IPS DF 4.7 (cell line): ENCODE results near the gene C5orf22.
"Not testable (repeated sequence)": the region's sequence is repeated elsewhere in the genome, so short reads cannot be mapped to it uniquely, and the experiment has no call there.

Source experiments
- DNase-seq: peaks from one replicate; pipeline ENCODE4 v3.0.0-alpha.2; 2013; ENCODE audit warnings: low spot score; ENCODE audit errors: extremely low read depth

Gene C5orf22

DNA sequence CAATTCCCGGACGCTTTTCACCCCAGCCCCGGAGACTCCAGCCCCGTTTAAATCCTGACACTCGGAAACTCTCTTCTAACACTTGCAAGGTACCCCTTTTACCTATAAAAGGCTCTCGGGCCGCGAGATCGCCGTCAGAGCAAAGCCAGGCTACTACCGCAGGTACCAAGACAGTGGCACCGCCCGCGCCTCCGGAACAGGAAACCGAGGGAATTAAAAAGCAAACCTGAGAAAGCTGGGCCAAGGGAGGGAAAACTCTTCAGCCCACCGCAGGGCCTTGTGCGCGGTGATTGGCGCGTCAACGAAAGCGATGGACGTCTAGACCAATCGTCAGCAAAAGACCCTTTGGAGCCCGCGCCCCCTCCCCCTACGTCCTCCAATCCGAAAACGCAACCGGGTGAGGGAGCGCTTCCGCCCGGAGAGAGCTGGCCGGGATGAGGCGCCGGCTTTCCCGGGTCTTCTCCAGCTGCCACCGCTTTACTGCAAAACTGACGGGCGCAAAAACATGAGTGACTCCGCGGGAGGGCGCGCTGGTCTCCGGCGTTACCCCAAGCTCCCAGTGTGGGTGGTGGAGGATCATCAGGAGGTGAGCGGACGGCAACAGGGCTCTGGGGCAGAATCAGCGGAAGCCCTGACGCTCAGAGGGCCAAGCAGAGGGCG lies at the start of gene C5orf22, which contains the start of gene DROSHA:
C5orf22 (plus strand) TSS at position 414 of the 660 bp plus-strand sequence; CDS start at position 506, 92 bp downstream.
DROSHA (minus strand) TSS at position 206 of the 660 bp plus-strand sequence. CDS start 3,034 bp downstream, outside the sequence.
- DNase-seq: peak; percentile 84

DNA sequence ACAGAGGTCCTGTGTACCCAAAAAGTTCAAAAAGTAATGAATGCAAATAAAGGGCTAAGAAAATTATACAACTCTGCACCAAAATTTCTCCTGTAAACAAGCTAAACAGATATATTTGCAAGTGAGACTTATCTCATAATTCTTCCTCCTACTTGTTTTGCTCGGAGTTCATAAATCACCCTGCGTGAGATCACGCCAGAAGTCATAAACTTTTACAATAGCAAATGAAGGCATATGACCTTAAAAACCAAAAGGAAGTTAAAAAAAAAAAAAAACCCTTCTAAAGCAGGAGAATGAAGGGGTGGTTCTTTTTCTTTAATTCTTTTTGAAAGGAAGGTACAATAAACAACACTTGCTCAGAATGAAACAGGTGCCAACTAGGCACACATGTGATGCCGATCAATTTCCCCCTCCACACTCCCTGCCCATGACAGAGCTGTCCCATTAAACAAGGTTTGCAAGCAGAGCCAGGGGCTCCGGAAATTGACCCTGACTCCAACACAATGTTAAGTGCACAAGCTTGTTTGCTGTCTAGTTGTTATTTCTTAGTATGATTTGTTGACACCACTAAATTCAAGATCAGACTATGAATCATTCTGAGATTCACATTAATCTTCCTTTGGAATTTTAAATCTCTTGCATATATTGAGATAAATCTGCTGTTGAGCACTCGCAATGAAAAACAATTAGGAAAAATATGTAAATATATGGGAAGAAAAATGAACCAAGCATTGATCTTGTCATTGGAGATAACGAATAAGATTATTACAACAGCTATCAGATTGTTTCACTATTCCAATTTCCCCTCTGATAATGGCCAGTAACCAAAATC lies 46.5 kb upstream of the C5orf22 start:
- DNase-seq: no peak

DNA sequence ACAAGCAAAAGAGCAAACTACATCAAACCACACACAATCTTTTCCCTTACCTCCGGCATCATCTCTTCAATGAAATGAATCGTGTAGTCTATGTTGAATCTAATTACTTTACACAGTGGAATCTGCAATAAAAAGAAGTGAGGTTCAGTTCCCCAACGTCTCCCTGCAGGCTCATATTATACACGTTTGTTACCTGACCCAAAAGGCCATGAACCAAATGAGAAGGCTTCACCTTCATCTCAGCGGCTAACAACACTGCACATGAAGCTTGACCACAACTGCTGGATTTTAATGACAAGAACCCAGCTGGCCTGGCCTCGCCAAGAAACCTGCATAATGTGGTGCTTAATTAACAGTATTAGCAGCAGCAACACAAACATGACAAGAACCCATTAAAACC lies 45.7 kb upstream of the C5orf22 start:
- DNase-seq: no peak

- DNase-seq: no peak
These were observed 44.6 kb upstream of the C5orf22 start for GRCh38 chr5:31487506-31487905.

GRCh38 chr5:31492869-31493268 lies 39.2 kb upstream of the C5orf22 start:
- peak; percentile 25 for DNase-seq

DNA sequence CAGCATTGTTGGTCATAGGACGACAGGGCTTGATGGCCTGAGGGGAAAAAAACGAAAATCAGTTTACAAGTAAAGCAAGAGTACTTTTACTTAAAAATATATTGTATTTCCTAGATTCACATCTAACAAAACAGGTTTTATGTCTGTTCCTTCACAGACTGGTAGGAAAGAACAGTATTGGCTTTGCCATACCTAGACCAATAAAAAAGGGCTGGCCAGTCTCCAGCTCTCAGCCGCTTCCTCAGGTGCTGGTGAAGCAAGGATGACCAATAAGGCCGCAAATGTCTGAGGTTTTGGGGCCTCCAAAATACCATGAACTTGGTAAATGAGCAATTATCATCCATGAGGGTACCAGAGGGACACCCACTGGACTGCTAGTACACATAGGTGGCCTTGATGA lies 36.8 kb upstream of the C5orf22 start:
- DNase-seq: no peak

DNA sequence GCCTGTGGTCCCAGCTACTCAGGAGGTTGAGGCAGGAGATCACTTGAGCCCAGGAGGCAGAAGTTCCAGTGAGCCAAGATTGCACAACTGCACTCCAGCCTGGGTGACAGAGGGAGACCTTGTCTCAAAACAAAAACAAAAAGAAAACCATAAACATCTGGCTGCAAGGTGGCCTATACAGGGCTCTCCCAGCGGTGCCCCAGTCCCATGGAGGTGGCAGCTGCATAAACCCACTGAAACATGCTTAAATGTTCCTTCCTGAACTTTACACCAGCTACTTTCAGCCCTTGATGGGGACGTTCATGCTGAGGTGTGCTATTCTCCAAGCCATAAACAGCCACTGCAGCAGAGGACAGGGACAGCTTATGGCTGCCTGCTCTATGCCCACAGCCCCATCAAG lies 35.8 kb upstream of the C5orf22 start:
- no peak for DNase-seq

DNA sequence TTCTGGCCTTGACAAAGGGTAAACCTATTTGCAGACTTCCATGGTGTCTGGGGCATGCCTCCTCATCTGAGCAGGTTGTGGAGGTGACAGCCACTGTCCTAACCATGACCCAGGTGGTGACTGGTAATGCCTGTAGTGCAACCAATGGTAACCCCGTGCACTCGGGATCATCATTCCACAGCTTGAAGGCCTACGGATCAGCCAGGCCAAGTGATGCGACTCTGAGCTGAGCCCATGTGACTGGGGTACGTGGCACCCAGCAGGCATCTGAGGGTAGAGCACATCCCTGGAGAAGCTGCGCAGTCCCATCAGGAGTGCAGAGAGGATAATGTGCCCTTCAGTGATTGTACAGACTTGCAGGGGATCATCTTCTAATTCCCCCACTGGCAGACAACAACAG lies 35.2 kb upstream of the C5orf22 start:
- DNase-seq: no peak

DNA sequence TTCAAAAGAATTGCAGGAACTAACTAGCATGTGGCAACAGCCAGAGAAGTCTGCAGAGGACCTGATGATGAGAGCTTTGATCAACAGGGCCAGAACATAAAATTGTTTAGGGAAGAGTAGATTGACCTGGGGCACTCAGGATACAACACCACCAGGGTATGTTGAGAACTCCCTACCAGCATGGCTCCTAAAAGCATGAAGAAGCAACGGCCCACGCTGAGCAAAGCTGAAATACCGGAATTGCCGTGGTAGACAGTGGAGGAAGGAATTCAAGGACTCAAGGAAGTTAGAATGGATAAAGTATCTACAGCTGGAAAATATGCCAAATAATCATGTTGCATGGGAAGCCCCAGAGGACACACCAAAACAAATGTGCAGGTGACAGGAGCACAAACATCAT lies 31.8 kb upstream of the C5orf22 start:
- no peak for DNase-seq

- DNase-seq: no peak
These were observed 29.6 kb upstream of the C5orf22 start for GRCh38 chr5:31502506-31502905.

- DNase-seq: no peak
These were observed 27.6 kb upstream of the C5orf22 start for GRCh38 chr5:31504529-31504928.

GRCh38 chr5:31511305-31511704 lies 20.8 kb upstream of the C5orf22 start:
- DNase-seq: no peak

DNA sequence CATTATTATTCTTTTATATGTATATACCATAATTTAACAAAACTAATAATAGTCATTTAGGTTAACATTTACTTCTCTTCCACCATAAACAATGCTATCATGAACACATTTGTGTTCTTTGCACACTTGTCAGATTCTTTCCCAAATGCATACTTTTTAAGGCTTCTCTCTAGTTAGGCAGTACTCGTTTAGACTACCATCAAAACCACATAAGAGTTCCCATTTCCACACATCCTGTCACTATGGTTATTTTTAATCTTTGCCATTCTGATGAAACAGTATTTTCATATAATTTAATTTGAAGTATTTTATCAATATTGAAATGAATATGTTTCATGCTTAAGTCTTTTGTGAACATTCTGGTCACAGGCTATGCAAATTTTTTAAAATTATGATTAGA lies 15.3 kb upstream of the C5orf22 start:
- no peak for DNase-seq

GRCh38 chr5:31523041-31523440 lies 9.1 kb upstream of the C5orf22 start:
- DNase-seq: no peak

DNA sequence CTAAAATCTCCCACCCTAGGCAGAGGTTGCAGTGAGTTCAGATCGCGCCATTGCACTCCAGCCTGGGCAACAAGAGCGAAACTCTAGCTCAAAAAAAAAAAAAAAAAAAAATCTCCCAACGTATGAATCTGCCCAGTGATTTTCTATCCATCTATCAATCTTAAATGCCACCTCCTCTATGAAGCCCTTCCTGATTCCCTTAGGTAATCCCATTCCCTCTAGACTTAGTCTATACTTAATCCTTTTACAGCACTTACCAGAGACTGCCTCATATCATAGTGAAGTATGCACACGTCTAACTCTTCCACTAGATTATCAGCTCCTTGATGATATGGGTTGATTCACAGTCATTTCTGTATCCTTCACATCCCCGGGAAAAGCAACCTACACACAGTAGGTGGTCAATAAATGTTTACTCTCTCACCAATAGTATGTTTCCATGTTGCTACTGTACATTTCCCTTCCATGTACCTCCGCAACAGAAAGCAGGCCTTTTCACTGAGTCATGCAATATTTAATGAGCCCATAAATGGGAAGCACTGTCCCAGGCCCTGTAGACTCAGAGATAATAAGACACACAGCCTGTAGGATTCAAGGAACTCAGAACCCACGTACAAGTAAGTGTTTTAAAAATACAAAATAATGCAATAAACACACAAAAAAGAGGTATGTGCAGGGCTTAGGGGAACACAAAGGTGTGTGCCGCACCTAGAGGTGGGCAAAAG lies 1.4 kb upstream of the C5orf22 start:
- DNase-seq: no peak

GRCh38 chr5:31531543-31531887 lies 586 bp upstream of the C5orf22 start:
- no peak for DNase-seq

- DNase-seq: no peak
These were observed 2.5 kb downstream of the C5orf22 start for GRCh38 chr5:31534527-31535046.

- no peak for DNase-seq
These were observed 4.8 kb downstream of the C5orf22 start for GRCh38 chr5:31536873-31537272.

DNA sequence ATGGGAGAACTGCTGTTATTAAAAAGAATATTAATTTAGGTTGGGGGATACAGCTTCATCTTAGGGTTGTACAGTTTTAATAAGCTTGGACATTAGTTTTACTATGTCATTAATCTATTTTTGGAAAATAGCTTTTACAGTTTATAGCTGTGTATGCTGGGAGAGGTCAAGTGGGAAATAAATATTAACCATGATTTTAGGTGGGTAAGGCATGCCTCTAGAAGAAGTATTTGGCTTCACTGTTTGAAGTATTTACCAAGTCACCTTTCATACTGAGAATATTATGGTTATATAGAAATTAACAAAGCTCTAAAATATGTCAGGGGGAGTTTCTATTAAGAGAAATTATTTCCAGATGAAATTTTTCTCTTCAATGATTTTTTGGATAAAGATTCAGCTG lies 5.2 kb downstream of the C5orf22 start:
- DNase-seq: no peak

DNA sequence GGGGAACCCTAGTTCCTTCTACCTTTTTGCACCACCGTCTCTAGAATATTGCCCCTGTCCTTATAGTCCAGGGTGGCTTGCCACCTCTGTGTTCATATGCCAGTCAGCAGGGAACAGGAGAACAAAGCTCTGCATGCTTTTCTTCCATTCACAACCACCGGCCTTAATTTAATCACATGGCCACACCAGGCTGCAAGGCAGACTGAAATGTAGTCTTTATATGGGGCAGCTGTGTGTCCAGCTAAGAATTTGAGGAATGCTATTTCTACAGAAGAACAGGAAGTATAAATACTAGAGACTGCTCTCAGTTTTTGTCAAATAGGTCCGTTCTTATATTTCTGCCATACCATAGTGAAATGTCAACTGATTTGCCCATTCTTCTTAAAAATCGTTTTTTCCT lies 5.8 kb downstream of the C5orf22 start:
- no peak for DNase-seq

DNA sequence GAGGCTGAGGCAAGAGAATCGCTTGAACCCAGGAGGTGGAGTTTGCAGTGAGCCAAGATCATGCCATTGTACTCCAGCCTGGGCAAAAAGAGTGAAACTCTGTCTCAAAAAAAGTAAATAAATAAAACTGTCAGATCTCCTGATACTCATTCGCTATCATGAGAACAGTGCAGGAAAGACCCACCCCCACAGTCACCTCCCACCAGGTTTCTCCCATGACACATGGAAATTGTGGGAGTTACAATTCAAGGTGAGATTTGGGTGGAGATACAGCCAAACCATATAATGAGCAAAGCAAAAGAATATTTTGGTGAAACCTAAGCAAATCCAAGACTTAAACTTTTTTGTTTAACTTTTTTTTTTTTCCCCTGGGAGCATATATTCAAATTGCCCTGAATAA lies 17.0 kb downstream of the C5orf22 start:
- not testable (repeated sequence) for DNase-seq

DNA sequence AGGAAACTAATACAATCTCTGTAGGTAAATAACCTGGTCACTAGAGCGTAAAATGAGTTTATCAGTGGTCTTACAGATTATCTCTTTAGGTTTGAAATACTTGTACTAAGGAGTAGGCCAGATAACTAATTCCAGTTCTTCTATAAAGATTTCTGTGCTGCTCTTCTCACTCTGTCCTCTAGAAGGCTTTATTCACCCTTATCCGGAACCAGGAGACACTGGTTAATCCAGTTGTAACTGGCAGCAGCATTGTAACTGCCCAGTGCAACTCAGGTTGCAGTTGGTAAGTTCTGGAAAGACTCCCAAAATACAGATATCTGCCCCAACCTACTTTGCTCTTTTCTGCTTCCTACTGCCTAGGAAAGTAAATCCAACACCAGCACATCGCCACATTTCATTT lies 19.8 kb downstream of the C5orf22 start:
- DNase-seq: no peak
